HG03520 (cell line): Measurements from ENCODE around the gene OSBPL2.

Experiments
- ATAC-seq: cut with Tn5 transposase; IDR thresholded peaks from one replicate; pipeline ENCODE4 v1.9.1; 2021; ENCODE audit warnings: mild to moderate bottlenecking, moderate library complexity; ENCODE audit not compliant: unreplicated experiment

Gene OSBPL2

GRCh38 chr20:62237801-62238568 lies at the start of gene OSBPL2:
Gene OSBPL2 (plus strand): TSS chr20:62238521. CDS start chr20:62256185, 17,664 bp downstream.
- ATAC-seq = peak; percentile 94

DNA sequence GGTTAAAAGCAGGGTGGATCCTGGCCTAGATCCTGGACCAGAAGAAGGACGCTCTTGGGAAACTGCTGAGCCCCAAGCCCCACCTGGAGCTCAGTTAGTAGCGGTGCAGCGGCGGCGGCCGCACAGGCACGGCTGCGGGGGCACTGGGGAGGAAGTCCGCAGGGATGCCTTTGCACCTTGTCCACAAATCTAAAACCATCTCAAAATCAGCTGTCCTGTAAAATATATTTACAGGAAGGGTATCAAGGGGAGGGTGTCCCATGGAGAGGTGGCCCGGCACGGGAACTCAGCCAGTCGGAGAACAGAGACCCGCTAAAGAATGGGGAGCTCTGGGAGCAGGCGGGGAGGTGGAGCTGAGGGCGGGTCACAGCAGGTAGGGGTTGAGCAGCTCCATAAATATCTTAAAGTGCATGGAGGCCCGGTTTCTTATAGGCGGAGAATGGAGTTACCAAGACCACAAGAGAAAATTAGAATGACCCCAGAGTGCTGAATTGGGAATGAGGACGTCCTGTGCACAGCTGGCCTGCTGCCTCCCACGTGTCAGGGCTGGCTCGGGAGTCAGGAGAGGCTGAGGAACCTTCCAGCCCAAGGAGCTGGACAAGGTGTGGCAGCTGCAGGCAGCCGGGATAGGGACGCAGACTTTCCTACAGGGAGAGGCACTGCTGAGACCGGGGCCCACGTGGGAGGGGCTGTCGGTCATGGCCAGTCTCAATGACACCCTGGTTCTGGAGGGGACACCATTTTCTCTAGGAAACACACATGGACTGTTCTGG lies 47.5 kb upstream of the OSBPL2 start:
- no peak for ATAC-seq

- ATAC-seq = no peak
Measured at GRCh38 chr20:62191781-62192559, 46.4 kb upstream of the OSBPL2 start.

GRCh38 chr20:62192635-62193034 lies 45.7 kb upstream of the OSBPL2 start:
- ATAC-seq = no peak

GRCh38 chr20:62193079-62194025 lies 45.0 kb upstream of the OSBPL2 start:
- no peak for ATAC-seq

DNA sequence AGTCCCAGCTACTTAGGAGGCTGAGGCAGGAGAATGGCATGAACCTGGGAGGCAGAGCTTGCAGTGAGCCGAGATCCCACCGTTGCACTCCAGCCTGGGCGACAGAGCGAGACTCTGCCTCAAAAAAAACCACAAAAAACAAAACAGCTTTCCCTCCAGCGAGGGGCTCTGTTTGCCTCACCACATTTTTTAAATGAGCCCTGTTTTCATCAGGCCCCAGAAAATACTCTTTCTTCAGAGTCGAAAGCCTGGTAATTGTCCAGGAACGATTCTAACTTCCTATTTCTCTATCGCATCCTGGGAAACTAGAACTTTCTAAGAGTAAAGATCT lies 43.3 kb upstream of the OSBPL2 start:
- ATAC-seq = no peak

- no peak for ATAC-seq
Measured at GRCh38 chr20:62195736-62196135, 42.6 kb upstream of the OSBPL2 start.

- no peak for ATAC-seq
Measured at GRCh38 chr20:62196286-62196685, 42.0 kb upstream of the OSBPL2 start.

DNA sequence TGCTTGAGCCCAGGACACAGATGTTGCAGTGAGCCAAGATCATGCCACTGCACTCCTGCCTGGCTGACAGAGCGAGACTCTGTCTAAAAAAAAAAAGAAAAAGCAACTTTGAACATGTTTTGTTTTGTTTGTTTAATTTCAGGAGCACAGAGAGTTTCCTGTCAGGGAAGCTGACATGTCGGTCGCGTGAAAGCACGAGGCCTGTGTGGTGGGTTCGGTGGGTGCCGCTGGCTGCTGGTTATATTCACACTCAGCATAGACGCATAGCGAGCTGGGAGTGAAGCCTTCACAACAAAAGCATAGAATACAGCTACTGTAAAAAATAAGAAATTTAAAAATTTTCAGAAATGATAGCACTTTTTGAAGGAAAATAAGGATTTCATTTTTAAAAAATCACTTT lies 41.0 kb upstream of the OSBPL2 start:
- no peak for ATAC-seq

GRCh38 chr20:62197801-62198200 lies 40.5 kb upstream of the OSBPL2 start:
- ATAC-seq = no peak

DNA sequence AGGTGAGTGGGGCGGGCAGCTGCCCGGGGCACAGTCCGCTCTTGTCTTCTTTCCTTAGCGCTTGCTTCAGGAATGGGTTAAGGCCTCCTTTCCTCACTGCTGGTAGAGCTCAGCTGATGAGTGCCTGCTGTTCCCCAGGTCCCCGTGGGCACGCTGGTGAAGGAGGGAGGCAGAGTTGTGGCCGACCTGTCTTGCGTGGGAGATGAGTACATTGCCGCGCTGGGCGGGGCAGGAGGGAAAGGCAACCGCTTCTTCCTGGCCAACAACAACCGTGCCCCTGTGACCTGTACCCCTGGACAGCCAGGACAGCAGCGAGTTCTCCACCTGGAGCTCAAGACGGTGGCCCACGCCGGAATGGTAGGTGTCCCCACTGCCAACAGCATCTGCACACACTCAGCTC lies 39.8 kb upstream of the OSBPL2 start:
- ATAC-seq = no peak

DNA sequence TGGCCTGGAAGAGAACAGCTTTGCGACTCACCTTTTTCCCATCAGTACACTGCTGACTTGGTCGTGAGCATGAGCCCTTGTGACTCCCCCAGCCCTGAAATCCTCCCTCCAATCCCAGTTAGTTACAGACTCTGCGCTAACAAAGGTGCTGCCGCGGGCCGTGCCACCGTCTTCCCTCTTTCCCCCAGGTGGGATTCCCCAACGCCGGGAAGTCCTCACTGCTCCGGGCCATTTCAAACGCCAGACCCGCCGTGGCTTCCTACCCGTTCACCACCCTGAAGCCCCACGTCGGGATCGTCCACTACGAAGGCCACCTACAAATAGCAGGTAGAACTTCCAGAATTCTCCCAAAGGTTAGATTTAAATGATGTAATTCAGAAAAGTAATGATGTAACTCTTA lies 39.4 kb upstream of the OSBPL2 start:
- ATAC-seq = no peak

DNA sequence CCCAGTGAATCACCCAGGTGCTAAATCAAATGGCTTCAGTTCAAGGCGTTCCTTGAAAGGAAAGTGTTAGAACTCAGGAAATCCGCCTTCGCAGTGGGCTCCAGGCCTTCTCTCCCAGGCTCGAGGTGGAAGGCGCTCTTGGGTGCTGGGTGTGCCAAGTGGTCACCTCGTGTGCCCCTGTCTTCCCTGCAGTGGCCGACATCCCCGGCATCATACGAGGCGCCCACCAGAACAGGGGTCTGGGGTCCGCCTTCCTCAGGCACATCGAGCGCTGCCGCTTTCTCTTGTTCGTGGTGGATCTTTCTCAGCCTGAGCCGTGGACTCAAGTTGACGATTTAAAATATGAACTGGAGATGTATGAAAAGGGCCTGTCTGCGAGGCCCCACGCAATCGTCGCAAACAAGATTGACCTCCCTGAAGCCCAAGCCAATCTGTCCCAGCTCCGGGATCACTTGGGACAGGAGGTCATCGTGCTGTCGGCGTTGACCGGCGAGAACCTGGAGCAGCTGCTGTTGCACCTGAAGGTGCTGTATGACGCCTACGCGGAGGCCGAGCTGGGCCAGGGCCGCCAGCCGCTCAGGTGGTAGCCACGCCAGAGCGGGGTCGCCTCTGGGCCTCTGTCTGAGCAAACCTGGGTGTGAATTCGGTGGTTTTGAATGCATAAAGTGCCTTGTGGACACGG lies 37.7 kb upstream of the OSBPL2 start:
- ATAC-seq = no peak

- peak; percentile 71 for ATAC-seq
Measured at GRCh38 chr20:62201173-62202082, 36.9 kb upstream of the OSBPL2 start.

- no peak for ATAC-seq
Measured at GRCh38 chr20:62202083-62202395, 36.3 kb upstream of the OSBPL2 start.

GRCh38 chr20:62202676-62203377 lies 35.5 kb upstream of the OSBPL2 start:
- no peak for ATAC-seq

DNA sequence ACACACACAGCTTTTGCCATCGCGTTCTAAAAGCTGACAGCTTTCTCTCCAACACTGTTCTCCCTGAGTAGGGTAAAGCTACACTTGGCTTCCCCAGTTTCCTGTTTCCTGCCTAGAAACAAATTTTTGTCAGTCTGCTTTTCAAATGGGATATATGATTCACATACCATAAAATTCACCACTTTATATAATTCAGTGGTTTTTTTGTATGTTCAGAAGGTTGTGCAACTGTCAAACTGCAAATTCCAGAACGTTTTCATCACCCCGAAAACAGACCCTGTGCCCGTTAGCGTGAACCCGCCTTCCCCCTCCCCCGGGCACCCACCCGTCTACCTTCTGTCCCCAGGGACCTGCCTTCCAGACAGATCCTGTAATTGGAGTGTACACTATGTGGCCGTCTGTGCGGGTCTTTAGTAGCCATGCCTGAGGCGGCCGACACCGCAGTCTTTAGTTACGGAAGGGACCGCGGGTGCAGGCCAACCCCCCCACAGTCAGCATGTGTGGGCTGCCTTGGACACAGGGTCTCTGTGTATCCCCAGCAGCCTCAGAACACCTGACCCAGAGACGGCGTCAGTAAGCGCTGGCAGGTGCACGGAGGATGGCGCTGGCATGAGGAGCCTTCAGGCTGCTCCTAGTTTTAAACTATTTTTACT lies 34.8 kb upstream of the OSBPL2 start:
- ATAC-seq = no peak
